Endothelial cell of umbilical vein (primary cell): ENCODE measurements around the gene CBLL1. TPM values are rescaled to one million over a fixed set of nuclear protein-coding genes. Genes with fewer than 3 reads are reported as not detected.

Source experiments
- BruUV-seq: library from RNA; stranded (reverse); fragments of 400-500 nt; replicated peaks from 2 replicates; lab custom pipeline; 2021; lab: Mats Ljungman, UMichigan
- CTCF ChIA-PET: fragments of 300-600, 350-600 bp; sonication (Branson Sonifier 250); formaldehyde crosslinking; loops from one replicate; lab custom pipeline; 2021; ENCODE audit warnings: antibody characterized with exemption, inconsistent platforms; lab: Charles Lee
- POLR2A ChIA-PET: fragments of 300-600, 350-600 bp; sonication (Branson Sonifier 250); formaldehyde crosslinking; loops from one replicate; lab custom pipeline; 2021; ENCODE audit warnings: antibody characterized with exemption, inconsistent platforms; lab: Charles Lee
- DNase-seq: peaks from one replicate; pipeline ENCODE4 v3.0.0-alpha.2; 2011; ENCODE audit warnings: low read depth, low spot score
- FAIRE-seq: peaks from 2 replicates; lab custom pipeline; 2011; peaks lifted over from hg19 to GRCh38; lab: Jason Lieb, UNC
- H2AFZ ChIP-seq: 2 replicates; pipeline ENCODE4 v1.6.0; 2012; ENCODE audit warnings: low read depth, low read length, control low read depth, inconsistent platforms
- H3K27ac ChIP-seq: 2 replicates; pipeline ENCODE4 v1.5.1; 2011; ENCODE audit warnings: low read depth, mild to moderate bottlenecking, control low read depth, low read length, moderate library complexity; ENCODE audit not compliant: insufficient read depth
- H3K27me3 ChIP-seq, 2 experiments: 2 replicates each; pipeline versions ENCODE4 v1.6.0 to v1.6.1; 2011; ENCODE audit warnings: low read length in 2 of 2, mixed read lengths in 1 of 2; ENCODE audit not compliant: control insufficient read depth in 2 of 2, insufficient read depth in 2 of 2
- H3K36me3 ChIP-seq, 2 experiments: 2 replicates in 1 of 2; 3 replicates in 1 of 2; pipeline ENCODE4 v1.5.1; 2011; ENCODE audit warnings: low read length in 2 of 2, mild to moderate bottlenecking in 1 of 2, moderate library complexity in 1 of 2; ENCODE audit not compliant: control insufficient read depth in 2 of 2, insufficient read depth in 2 of 2; ENCODE audit errors: extremely low read depth in 1 of 2
- H3K4me1 ChIP-seq: 3 replicates; pipeline ENCODE4 v1.5.1; 2011; ENCODE audit warnings: mild to moderate bottlenecking, low read length; ENCODE audit not compliant: control insufficient read depth, insufficient read depth; ENCODE audit errors: extremely low read depth
- H3K4me2 ChIP-seq: 2 replicates; pipeline ENCODE4 v1.6.1; 2011; ENCODE audit warnings: low read length, control low read depth, mixed read lengths; ENCODE audit not compliant: insufficient read depth
- H3K4me3 ChIP-seq, 3 experiments: fragments of 200-600 bp in 1 of 3; sonication (generic), shearing (Covaris generic) in 1 of 3; replicated peaks in 1 of 3; 2 replicates each; pipeline ENCODE4 v1.5.1; 2011 to 2016; ENCODE audit warnings: control low read depth in 3 of 3, low read length in 3 of 3, mild to moderate bottlenecking in 2 of 3, inconsistent platforms in 1 of 3, low read depth in 1 of 3, moderate library complexity in 1 of 3; ENCODE audit not compliant: insufficient read depth in 1 of 3
- H3K79me2 ChIP-seq: 2 replicates; pipeline ENCODE4 v1.6.0; 2012; ENCODE audit warnings: low read length, inconsistent platforms; ENCODE audit not compliant: control insufficient read depth, insufficient read depth
- H3K9ac ChIP-seq: replicated peaks from 2 replicates; pipeline ENCODE3; 2011; ENCODE audit warnings: low read length, control low read depth; ENCODE audit not compliant: insufficient read depth; ENCODE audit errors: extremely low read depth
- H3K9me1 ChIP-seq: replicated peaks from 3 replicates; pipeline ENCODE4 v1.6.0; 2011; ENCODE audit warnings: mild to moderate bottlenecking, low read length; ENCODE audit not compliant: control insufficient read depth, insufficient read depth; ENCODE audit errors: extremely low read depth
- H3K9me3 ChIP-seq: replicated peaks from 2 replicates; pipeline ENCODE4 v1.5.1; 2012; ENCODE audit warnings: low read length, inconsistent platforms; ENCODE audit not compliant: control insufficient read depth, insufficient read depth
- H4K20me1 ChIP-seq: replicated peaks from 2 replicates; pipeline ENCODE3; 2011; ENCODE audit warnings: mild to moderate bottlenecking, low read length; ENCODE audit not compliant: control insufficient read depth, insufficient read depth; ENCODE audit errors: extremely low read depth
- EZH2 ChIP-seq: IDR thresholded peaks from 2 replicates; pipeline ENCODE4 v1.6.1; 2012; ENCODE audit warnings: borderline replicate concordance, low read depth, mild to moderate bottlenecking, moderate library complexity, low read length, inconsistent platforms; ENCODE audit not compliant: severe bottlenecking
- FOS ChIP-seq: IDR thresholded peaks from 2 replicates; pipeline ENCODE4 v1.6.1; 2011; ENCODE audit warnings: mild to moderate bottlenecking, low read length, moderate library complexity, borderline replicate concordance; ENCODE audit not compliant: insufficient read depth
- GATA2 ChIP-seq: IDR thresholded peaks from 2 replicates; pipeline ENCODE4 v1.7.0; 2011; ENCODE audit warnings: low read depth, mild to moderate bottlenecking, moderate library complexity, mixed read lengths, low read length; ENCODE audit not compliant: insufficient read length, insufficient read depth
- JUN ChIP-seq: IDR thresholded peaks from 2 replicates; pipeline ENCODE4 v1.6.1; 2011; ENCODE audit warnings: borderline replicate concordance, low read depth; ENCODE audit not compliant: insufficient read length, insufficient read depth
- MYC ChIP-seq: IDR thresholded peaks from one replicate; pipeline ENCODE4 v1.6.1; 2011; ENCODE audit warnings: mild to moderate bottlenecking, low read depth, low read length
- POLR2A ChIP-seq: IDR thresholded peaks from 2 replicates; pipeline ENCODE4 v1.6.1; 2012; ENCODE audit warnings: low read depth, mild to moderate bottlenecking, control low read depth, low read length
- POLR2AphosphoS5 ChIP-seq: IDR thresholded peaks from 2 replicates; pipeline ENCODE4 v1.6.1; 2012; ENCODE audit warnings: low read depth, mild to moderate bottlenecking, control low read depth, low read length, moderate library complexity; ENCODE audit not compliant: insufficient read depth
- dilution Hi-C: fragments of 300-500 bp; cut with MboI; formaldehyde crosslinking; loops from one replicate; pipeline ENCODE4 v1.15.0; 2019; ENCODE audit warnings: low sequenced_read_pairs; ENCODE audit not compliant: extremely low pct_ligation_motif_present
- intact Hi-C: fragments of 100-400 bp; cut with micrococcal nuclease; formaldehyde crosslinking; loops from one replicate; pipeline ENCODE4 v1.10.0; 2022
- polyA plus RNA-seq, 4 experiments: library from polyadenylated mRNA; depleted of rRNA in 3 of 4; stranded (reverse) in 3 of 4; unstranded in 1 of 4; fragments of >200 nt; gene quantifications; 2 replicates each; pipeline versions ENCODE4 v1.2.1 to v1.2.3, GENCODE V29; 2011 to 2012; ENCODE audit warnings: missing spikeins in 1 of 4
- total RNA-seq: library from RNA; stranded (reverse); gene quantifications from 2 replicates; pipeline ENCODE4 v1.2.3, GENCODE V29; 2021
- TF ChIP-seq, protein P1 (sequence below), 2 donors: IDR thresholded peaks; 1 replicate in 1 of 2; 2 replicates in 1 of 2; pipeline ENCODE4 v1.5.1; 2011; ENCODE audit warnings: low read length in 2 of 2, mild to moderate bottlenecking in 2 of 2, moderate library complexity in 2 of 2, control low read depth in 1 of 2, inconsistent platforms in 1 of 2, low read depth in 1 of 2; ENCODE audit not compliant: insufficient read depth in 1 of 2; ENCODE audit errors: extremely low read depth in 1 of 2
- TF ChIP-seq, protein P2 (sequence below): IDR thresholded peaks from 2 replicates; pipeline ENCODE4 v1.6.1; 2011; ENCODE audit not compliant: insufficient read depth, insufficient read length

The CBLL1 gene
- total and polyA plus RNA-seq, 2 donors (not counting 3 experiments of a cell fraction or from before 2014, with no cell fraction given), result 23.1 to 30.6 TPM

DNA sequence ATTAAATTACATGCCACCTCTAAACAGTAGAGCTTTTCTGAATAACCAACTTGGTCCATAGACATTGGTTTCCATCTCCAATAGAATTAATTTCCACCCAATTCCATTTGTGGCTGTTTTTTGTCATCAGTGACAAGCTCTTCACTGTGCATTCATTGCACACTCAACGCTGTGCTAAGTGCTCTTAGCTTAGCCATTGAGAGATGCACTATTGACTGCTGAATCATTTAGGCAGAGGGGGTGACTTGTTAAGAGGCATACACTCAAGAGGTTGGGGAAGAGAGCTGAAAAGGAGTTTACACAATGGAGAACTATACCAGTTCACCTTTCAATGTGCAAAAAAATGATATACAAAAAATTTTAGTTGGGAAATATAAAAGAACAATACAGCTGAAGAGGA, 31.9 kb upstream of the CBLL1 start:
- DNase-seq (no peak), FAIRE-seq (no peak)
- intact Hi-C loops (no loop called here), dilution Hi-C loops (no loop called here)
- no peaks in the 10 kb centered on the region for H3K36me3 ChIP-seq
- no peak for TF ChIP-seq EZH2
- TF ChIP-seq POLR2A, result no peak
- no peak for TF ChIP-seq MYC
- TF ChIP-seq JUN, result no peak
- TF ChIP-seq POLR2AphosphoS5, result no peak
- TF ChIP-seq, protein P1, sequence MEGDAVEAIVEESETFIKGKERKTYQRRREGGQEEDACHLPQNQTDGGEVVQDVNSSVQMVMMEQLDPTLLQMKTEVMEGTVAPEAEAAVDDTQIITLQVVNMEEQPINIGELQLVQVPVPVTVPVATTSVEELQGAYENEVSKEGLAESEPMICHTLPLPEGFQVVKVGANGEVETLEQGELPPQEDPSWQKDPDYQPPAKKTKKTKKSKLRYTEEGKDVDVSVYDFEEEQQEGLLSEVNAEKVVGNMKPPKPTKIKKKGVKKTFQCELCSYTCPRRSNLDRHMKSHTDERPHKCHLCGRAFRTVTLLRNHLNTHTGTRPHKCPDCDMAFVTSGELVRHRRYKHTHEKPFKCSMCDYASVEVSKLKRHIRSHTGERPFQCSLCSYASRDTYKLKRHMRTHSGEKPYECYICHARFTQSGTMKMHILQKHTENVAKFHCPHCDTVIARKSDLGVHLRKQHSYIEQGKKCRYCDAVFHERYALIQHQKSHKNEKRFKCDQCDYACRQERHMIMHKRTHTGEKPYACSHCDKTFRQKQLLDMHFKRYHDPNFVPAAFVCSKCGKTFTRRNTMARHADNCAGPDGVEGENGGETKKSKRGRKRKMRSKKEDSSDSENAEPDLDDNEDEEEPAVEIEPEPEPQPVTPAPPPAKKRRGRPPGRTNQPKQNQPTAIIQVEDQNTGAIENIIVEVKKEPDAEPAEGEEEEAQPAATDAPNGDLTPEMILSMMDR (IDR thresholded peaks at IDR 0.05; ENCODE audit: extremely low read depth in 1 of 2, insufficient read depth in 1 of 2, low read depth in 1 of 2, low read length in 2 of 2), result no peak
- TF ChIP-seq FOS, result no peak
- TF ChIP-seq, protein P2, sequence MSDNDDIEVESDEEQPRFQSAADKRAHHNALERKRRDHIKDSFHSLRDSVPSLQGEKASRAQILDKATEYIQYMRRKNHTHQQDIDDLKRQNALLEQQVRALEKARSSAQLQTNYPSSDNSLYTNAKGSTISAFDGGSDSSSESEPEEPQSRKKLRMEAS, result no peak
- no peak for TF ChIP-seq GATA2
- H3K27me3 ChIP-seq, result no peaks in the 10 kb centered on the region
- H2AFZ ChIP-seq, result no peak overlapping the region
- ChIA-PET POLR2A (no interaction called here), CTCF (interaction anchor here (1.1 to 3.2 kb wide), 4 partner anchors 11 to 168 kb away, joined by 3 to 11 read pairs (median 6); no protein-coding TSS in a partner anchor)
- H3K9me3 ChIP-seq, result no peaks in the 10 kb centered on the region
- H3K4me1 ChIP-seq, result no peaks in the 10 kb centered on the region
- H3K4me3 ChIP-seq, result no peak overlapping the region
- H4K20me1 ChIP-seq, result no peaks in the 10 kb centered on the region
- no TSS peak for BruUV-seq
- no peaks in the 10 kb centered on the region for H3K9me1 ChIP-seq
- no peak overlapping the region for H3K4me2 ChIP-seq
- no peaks in the 10 kb centered on the region for H3K79me2 ChIP-seq
- H3K9ac ChIP-seq, result no peak overlapping the region
- H3K27ac ChIP-seq, result no peak overlapping the region
